Hepatocyte (in vitro differentiated cells): ENCODE data around the gene FARP1. TPM values are rescaled to one million over a fixed set of nuclear protein-coding genes. Genes with fewer than 3 reads are reported as not detected.
"Not testable (repeated sequence)": the region's sequence is repeated elsewhere in the genome, so short reads cannot be mapped to it uniquely, and the experiment has no call there.

ENCODE experiments used
- DNase-seq: peaks from one replicate; pipeline ENCODE4 v3.0.0-alpha.2; 2016; ENCODE audit warnings: low spot score
- H2AFZ ChIP-seq: fragments of 200-600 bp; sonication (generic); 2 replicates; pipeline ENCODE4 v1.6.0; 2016; ENCODE audit warnings: antibody characterized with exemption, mild to moderate bottlenecking
- H3K27ac ChIP-seq: fragments of 200-600 bp; sonication (generic); 2 replicates; pipeline ENCODE4 v1.5.1; 2016; ENCODE audit warnings: mild to moderate bottlenecking
- H3K27me3 ChIP-seq: fragments of 200-600 bp; sonication (generic); 2 replicates; pipeline ENCODE4 v1.6.1; 2016
- H3K36me3 ChIP-seq: fragments of 200-600 bp; sonication (generic); replicated peaks from 2 replicates; pipeline ENCODE4 v1.5.1; 2016; ENCODE audit warnings: low read depth; ENCODE audit not compliant: insufficient read depth
- H3K4me1 ChIP-seq: fragments of 200-600 bp; sonication (generic); 2 replicates; pipeline ENCODE4 v1.5.1; 2016; ENCODE audit warnings: mild to moderate bottlenecking, moderate library complexity; ENCODE audit not compliant: insufficient read depth
- H3K4me2 ChIP-seq: fragments of 200-600 bp; sonication (generic); 2 replicates; pipeline ENCODE4 v1.6.0; 2016
- H3K4me3 ChIP-seq: fragments of 200-600 bp; sonication (generic); 2 replicates; pipeline ENCODE4 v1.5.1; 2016; ENCODE audit warnings: mild to moderate bottlenecking
- H3K79me2 ChIP-seq: fragments of 200-600 bp; sonication (generic); 2 replicates; pipeline ENCODE4 v1.6.0; 2017; ENCODE audit warnings: mild to moderate bottlenecking
- H3K9me2 ChIP-seq: fragments of 200-600 bp; sonication (generic); replicated peaks from 2 replicates; pipeline ENCODE4 v1.6.0; 2017; ENCODE audit warnings: mild to moderate bottlenecking; ENCODE audit not compliant: insufficient read depth
- H3K9me3 ChIP-seq: fragments of 200-600 bp; sonication (generic); 2 replicates; pipeline ENCODE4 v1.5.1; 2016; ENCODE audit warnings: low read depth, mild to moderate bottlenecking
- H4K20me1 ChIP-seq: fragments of 200-600 bp; sonication (generic); 2 replicates; pipeline ENCODE4 v1.6.0; 2016; ENCODE audit warnings: mild to moderate bottlenecking; ENCODE audit not compliant: insufficient read depth, poor library complexity, severe bottlenecking
- CTCF ChIP-seq: fragments of 200-600 bp; sonication (generic); IDR thresholded peaks from 2 replicates; pipeline ENCODE4 v1.5.1; 2016; ENCODE audit warnings: antibody characterized with exemption, mild to moderate bottlenecking; ENCODE audit not compliant: poor library complexity
- EZH2 ChIP-seq: fragments of 200-600 bp; sonication (generic); IDR thresholded peaks from 2 replicates; pipeline ENCODE4 v1.6.1; 2016; ENCODE audit warnings: antibody characterized with exemption, mild to moderate bottlenecking, borderline replicate concordance
- EZH2phosphoT487 ChIP-seq: fragments of 200-600 bp; sonication (generic); IDR thresholded peaks from one replicate; pipeline ENCODE4 v1.6.1; 2018; ENCODE audit warnings: antibody characterized with exemption, mild to moderate bottlenecking, low read depth, moderate library complexity; ENCODE audit not compliant: unreplicated experiment, severe bottlenecking
- WGBS: methylation state at CpG from one replicate; pipeline ENCODE4 v1.1.6; 2016; ENCODE audit warnings: low lambda C conversion rate; ENCODE audit errors: missing lambda C conversion rate; 5-methylcytosine and 5-hydroxymethylcytosine counted together
- polyA plus RNA-seq: library from polyadenylated mRNA; unstranded; fragments of >200 nt; fragmentation: Nextera tagmentation; extraction: Ambion mirVana; gene quantifications from 2 replicates; pipeline ENCODE4 v1.2.1, GENCODE V29; 2016
- total RNA-seq: library from RNA; depleted of rRNA; stranded (reverse); fragments of >200 nt; gene quantifications from 2 replicates; pipeline ENCODE4 v1.2.3, GENCODE V29; 2014

Gene FARP1
- total and polyA plus RNA-seq, 2 experiments from 2014 or later = 35.5 to 68.7 TPM

GRCh38 chr13:98225036-98225940, 82.4 kb downstream of the FARP1 start:
- Histone ChIP-seq H3K9me3 (no peaks in the 10 kb centered on the region), H3K27me3 (no peaks in the 10 kb centered on the region), H3K4me3 (no peak overlapping the region), H2AFZ (no peak overlapping the region), H3K4me2 (no peak overlapping the region), H3K79me2 (peaks cover 74% of the 10 kb centered on the region), H3K9me2 (no peaks in the 10 kb centered on the region), H3K36me3 (no peaks in the 10 kb centered on the region), H4K20me1 (no peaks in the 10 kb centered on the region), H3K4me1 (peaks cover 14% of the 10 kb centered on the region), H3K27ac (no peak overlapping the region)
- WGBS = 83% methylated on average over 20 of the region's 20 CpGs
- TF ChIP-seq EZH2phosphoT487 (no peak), CTCF (no peak)
- no peak for DNase-seq

DNA sequence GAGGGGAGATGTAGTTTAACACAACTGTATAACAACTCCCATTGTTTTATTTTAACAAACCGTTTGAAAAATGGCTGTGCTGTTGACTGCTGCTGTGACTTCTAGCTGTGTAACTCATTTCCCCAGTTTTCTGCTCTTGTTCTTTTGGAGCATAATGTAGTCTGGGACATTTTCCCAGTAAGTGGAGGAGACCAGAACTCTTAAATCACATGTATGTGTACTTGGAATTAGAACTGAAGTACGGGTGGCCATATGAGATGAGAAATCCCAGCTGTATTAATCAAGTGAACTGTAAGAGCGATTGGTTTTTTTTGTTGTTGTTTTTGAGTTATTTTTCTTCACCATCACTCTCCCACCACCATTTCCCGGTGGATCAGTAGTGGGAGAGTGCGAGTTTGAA, 83.6 kb downstream of the FARP1 start:
- H3K27ac ChIP-seq = no peak overlapping the region
- peaks cover 3% of the 10 kb centered on the region for H3K4me1 ChIP-seq
- H3K9me3 ChIP-seq = no peaks in the 10 kb centered on the region
- no peak overlapping the region for H3K4me3 ChIP-seq
- H3K27me3 ChIP-seq = no peaks in the 10 kb centered on the region
- no peaks in the 10 kb centered on the region for H3K9me2 ChIP-seq
- H3K79me2 ChIP-seq = peaks cover 75% of the 10 kb centered on the region
- H3K4me2 ChIP-seq = no peak overlapping the region
- H3K36me3 ChIP-seq = no peaks in the 10 kb centered on the region
- no peaks in the 10 kb centered on the region for H4K20me1 ChIP-seq
- H2AFZ ChIP-seq = no peak overlapping the region
- no peak for DNase-seq
- TF ChIP-seq EZH2 (no peak), CTCF (no peak)
- 92% methylated on average over 5 of the region's 5 CpGs for WGBS

DNA sequence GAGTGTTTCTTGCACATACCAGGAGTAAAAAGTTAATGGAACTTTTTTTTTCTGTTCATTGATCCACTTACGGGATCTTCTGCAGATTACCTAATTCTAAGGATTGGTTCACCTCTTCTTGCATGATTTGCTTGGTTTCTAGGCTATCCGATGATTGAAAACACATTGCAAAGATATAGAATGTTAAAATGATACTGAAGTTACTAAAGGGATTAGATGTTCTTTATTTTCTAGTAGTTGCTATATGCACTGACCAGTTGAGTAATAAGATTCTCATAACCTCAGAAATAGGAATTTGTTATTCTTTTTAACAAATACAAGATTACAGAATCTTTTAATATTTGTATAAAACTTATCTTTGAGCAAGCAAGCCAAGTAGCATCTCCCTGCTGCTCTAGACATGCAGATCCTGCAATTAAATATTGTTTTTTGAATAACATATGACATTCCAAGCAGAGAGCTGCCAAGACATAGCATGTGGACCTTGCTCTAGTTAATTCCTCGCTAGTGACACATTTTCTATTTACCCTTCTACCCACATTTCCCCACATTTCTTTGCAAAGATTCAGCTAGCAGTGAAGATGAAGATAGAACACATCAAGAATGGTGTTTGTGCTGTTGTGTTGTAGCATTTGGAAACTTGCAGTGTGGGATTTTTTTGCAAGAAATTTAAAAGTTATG, 85.9 kb downstream of the FARP1 start:
- WGBS = 78% methylated on average over 3 of the region's 3 CpGs
- TF ChIP-seq CTCF (no peak), EZH2 (no peak), EZH2phosphoT487 (no peak)
- H3K4me1 ChIP-seq = no peaks in the 10 kb centered on the region
- no peak overlapping the region for H2AFZ ChIP-seq
- no peak overlapping the region for H3K4me2 ChIP-seq
- no peaks in the 10 kb centered on the region for H3K36me3 ChIP-seq
- H3K4me3 ChIP-seq = no peak overlapping the region
- no peak overlapping the region for H3K27ac ChIP-seq
- no peaks in the 10 kb centered on the region for H3K9me2 ChIP-seq
- DNase-seq = no peak
- H4K20me1 ChIP-seq = no peaks in the 10 kb centered on the region
- no peaks in the 10 kb centered on the region for H3K9me3 ChIP-seq
- peaks cover 74% of the 10 kb centered on the region for H3K79me2 ChIP-seq
- no peaks in the 10 kb centered on the region for H3K27me3 ChIP-seq

DNA sequence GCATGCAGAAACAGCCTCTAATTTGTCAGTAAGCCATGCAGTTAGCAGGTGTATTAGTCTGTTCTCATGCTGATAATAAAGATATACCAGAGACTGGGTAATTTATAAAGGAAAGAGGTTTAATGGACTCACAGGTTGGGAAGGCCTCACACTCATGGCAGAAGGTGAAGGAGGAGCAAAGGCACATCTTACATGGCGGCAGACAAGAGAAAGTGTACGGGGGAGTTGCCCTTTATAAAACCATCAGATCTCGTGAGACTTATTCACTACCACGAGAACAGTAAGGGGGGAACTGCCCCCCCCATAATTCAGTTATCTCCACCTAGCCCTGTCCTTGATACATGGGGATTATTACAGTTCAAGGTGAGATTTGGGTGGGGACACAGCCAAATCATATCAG, 87.9 kb downstream of the FARP1 start:
- not testable (repeated sequence) for DNase-seq, H3K9me3 ChIP-seq, H3K27me3 ChIP-seq, H4K20me1 ChIP-seq, H2AFZ ChIP-seq, H3K4me1 ChIP-seq, H3K36me3 ChIP-seq, H3K9me2 ChIP-seq, H3K4me3 ChIP-seq, H3K4me2 ChIP-seq, H3K27ac ChIP-seq
- peaks cover 74% of the 10 kb centered on the region for H3K79me2 ChIP-seq
- WGBS = 99% methylated on average over 4 of the region's 4 CpGs
